ENCODE measurements around the gene MEGF6. TPM values are rescaled to one million over a fixed set of nuclear protein-coding genes. Genes with fewer than 3 reads are reported as not detected.

Gene MEGF6
- polyA plus RNA-seq, 1 donor (not counting 4 experiments of a cell fraction or from before 2014, with no cell fraction given), result 0.24 TPM

DNA sequence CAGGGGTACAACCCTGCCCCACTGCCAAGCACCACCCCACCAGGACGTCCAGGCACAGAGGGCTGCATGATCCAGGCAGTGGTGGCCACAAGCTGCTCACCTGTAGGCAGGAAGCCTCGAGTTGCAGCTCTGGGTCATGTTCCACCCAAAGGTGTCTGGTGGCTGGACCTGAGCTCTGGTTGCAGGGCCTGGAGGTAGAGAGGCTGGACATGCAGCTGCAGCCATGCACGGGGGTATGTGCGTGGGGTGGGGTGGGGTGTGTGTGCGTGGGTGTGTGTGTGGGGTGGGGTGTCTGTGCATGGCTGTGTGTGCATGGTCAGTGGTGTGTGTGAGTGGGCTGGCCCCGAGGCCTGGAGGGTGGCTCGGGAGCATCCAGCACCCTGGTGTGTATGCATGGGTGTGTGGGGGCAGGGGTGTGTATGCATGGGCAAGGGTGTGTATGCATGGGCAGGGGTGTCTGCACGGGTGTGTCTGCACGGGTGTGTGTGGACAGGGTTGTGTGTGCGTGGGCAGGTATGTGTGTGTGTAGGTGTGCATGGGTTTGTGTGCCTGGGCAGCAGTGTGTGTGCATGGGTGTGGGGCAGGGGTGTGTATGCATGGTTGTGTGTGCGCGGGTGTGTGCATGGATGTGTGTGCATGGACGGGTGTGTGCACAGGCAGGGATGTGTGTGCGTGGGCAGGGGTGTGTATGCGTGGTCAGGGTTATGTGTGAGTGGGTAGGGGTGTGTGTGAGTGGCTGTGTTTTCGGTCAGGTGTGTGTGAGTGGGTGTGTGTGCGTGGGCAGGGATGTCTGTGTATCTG lies 141.3 kb downstream of the MEGF6 start:
- Histone ChIP-seq H3K79me2 (ENCODE audit: control insufficient read depth, insufficient read depth, low read length) (no peaks in the 10 kb centered on the region), H3K27ac (ENCODE audit: control insufficient read depth, insufficient read depth, low read length) (no peak overlapping the region), H3K4me1 (ENCODE audit: control insufficient read depth, extremely low read depth, insufficient read depth, low read length) (peaks cover 76% of the 10 kb centered on the region), H2AFZ (ENCODE audit: control insufficient read depth, low read length) (no peak overlapping the region), H3K9me3 (ENCODE audit: control insufficient read depth, low read depth, low read length) (no peaks in the 10 kb centered on the region), H3K36me3 (ENCODE audit: control insufficient read depth in 2 of 2, extremely low read depth in 1 of 2, insufficient read depth in 2 of 2, low read length in 2 of 2) (peaks cover 0 to 2% of the 10 kb centered on the region in 2 experiments), H4K20me1 (ENCODE audit: control insufficient read depth, extremely low read depth, insufficient read depth, low read length) (peaks cover 4% of the 10 kb centered on the region), H3K4me3 (ENCODE audit: control insufficient read depth in 2 of 3, extremely low read depth in 1 of 3, insufficient read depth in 2 of 3, low read depth in 1 of 3, low read length in 3 of 3) (no peak overlapping the region), H3K4me2 (ENCODE audit: control insufficient read depth, extremely low read depth, insufficient read depth, low read depth, low read length) (peak overlapping the region; percentile 32), H3K9ac (ENCODE audit: control insufficient read depth, extremely low read depth, insufficient read depth, low read length) (no peak overlapping the region), H3K27me3 (ENCODE audit: control insufficient read depth, extremely low read depth, insufficient read depth, low read length) (no peaks in the 10 kb centered on the region), H3K9me1 (ENCODE audit: control insufficient read depth, extremely low read depth, insufficient read depth, low read length) (no peaks in the 10 kb centered on the region)
- FAIRE-seq (no peak), DNase-seq (ENCODE audit: low read depth, low spot score) (no peak)
- dilution Hi-C loops (cut with MboI; ENCODE audit: extremely low pct_ligation_motif_present, low sequenced_read_pairs), result no loop called here
- TF ChIP-seq, protein P1, sequence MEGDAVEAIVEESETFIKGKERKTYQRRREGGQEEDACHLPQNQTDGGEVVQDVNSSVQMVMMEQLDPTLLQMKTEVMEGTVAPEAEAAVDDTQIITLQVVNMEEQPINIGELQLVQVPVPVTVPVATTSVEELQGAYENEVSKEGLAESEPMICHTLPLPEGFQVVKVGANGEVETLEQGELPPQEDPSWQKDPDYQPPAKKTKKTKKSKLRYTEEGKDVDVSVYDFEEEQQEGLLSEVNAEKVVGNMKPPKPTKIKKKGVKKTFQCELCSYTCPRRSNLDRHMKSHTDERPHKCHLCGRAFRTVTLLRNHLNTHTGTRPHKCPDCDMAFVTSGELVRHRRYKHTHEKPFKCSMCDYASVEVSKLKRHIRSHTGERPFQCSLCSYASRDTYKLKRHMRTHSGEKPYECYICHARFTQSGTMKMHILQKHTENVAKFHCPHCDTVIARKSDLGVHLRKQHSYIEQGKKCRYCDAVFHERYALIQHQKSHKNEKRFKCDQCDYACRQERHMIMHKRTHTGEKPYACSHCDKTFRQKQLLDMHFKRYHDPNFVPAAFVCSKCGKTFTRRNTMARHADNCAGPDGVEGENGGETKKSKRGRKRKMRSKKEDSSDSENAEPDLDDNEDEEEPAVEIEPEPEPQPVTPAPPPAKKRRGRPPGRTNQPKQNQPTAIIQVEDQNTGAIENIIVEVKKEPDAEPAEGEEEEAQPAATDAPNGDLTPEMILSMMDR (optimal IDR thresholded peaks at IDR 0.05 in 1 of 3, IDR thresholded peaks at IDR 0.05 in 1 of 3, conservative IDR thresholded peaks at IDR 0.05 in 1 of 3; ENCODE audit: extremely low read depth in 1 of 3, insufficient read depth in 2 of 3, low read length in 3 of 3), result no peak
- no peak for TF ChIP-seq EZH2 (IDR thresholded peaks at IDR 0.05; ENCODE audit: low read length)

DNA sequence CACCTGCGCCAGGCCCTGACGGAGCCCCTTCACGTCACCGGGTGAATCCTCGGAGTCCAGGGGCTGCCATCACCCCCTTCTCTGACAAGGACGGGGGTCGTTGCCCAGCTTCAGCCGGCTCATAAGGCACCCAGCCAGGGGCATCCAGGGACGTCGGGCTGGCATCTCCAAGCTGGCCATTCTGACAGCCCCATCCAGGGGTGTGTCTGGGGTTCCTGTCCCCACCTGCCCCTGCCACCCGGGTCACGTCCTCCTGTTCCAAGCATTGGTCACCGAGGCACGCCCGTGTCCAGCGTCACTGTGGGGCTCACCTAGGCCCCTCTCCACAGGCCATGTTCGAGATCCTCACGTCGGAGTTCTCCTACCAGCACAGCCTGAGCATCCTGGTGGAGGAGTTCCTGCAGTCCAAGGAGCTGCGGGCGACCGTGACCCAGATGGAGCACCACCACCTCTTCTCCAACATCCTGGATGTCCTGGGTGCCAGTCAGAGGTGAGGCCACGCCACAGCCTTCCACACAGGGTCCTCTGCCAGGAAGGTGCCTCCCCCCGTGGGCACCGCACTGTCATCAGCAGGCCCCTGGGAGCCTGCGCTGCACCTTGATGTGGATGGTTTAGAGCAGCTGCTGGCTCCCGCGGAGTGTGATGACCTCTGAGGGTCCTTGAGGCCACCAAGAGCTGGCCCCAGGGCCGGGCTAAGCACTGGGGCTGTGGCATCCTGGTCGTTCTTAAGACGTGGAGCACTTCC lies 142.0 kb downstream of the MEGF6 start:
- FAIRE-seq, result no peak
- H3K9me1 ChIP-seq (ENCODE audit: control insufficient read depth, extremely low read depth, insufficient read depth, low read length), result peaks cover 2% of the 10 kb centered on the region
- dilution Hi-C loops (cut with MboI; ENCODE audit: extremely low pct_ligation_motif_present, low sequenced_read_pairs), result no loop called here
- H3K27ac ChIP-seq (ENCODE audit: control insufficient read depth, insufficient read depth, low read length), result no peak overlapping the region
- H3K79me2 ChIP-seq (ENCODE audit: control insufficient read depth, insufficient read depth, low read length), result no peaks in the 10 kb centered on the region
- DNase-seq (ENCODE audit: low read depth, low spot score), result no peak
- no peak overlapping the region for H3K4me3 ChIP-seq (ENCODE audit: control insufficient read depth in 2 of 3, extremely low read depth in 1 of 3, insufficient read depth in 2 of 3, low read depth in 1 of 3, low read length in 3 of 3)
- H3K9ac ChIP-seq (ENCODE audit: control insufficient read depth, extremely low read depth, insufficient read depth, low read length), result no peak overlapping the region
- peaks cover 0 to 2% of the 10 kb centered on the region in 2 experiments for H3K36me3 ChIP-seq (ENCODE audit: control insufficient read depth in 2 of 2, extremely low read depth in 1 of 2, insufficient read depth in 2 of 2, low read length in 2 of 2)
- no peak for TF ChIP-seq EZH2 (IDR thresholded peaks at IDR 0.05; ENCODE audit: low read length)
- TF ChIP-seq, protein P1 (optimal IDR thresholded peaks at IDR 0.05 in 1 of 3, IDR thresholded peaks at IDR 0.05 in 1 of 3, conservative IDR thresholded peaks at IDR 0.05 in 1 of 3; ENCODE audit: extremely low read depth in 1 of 3, insufficient read depth in 2 of 3, low read length in 3 of 3), result no peak
- peaks cover 4% of the 10 kb centered on the region for H4K20me1 ChIP-seq (ENCODE audit: control insufficient read depth, extremely low read depth, insufficient read depth, low read length)
- no peaks in the 10 kb centered on the region for H3K27me3 ChIP-seq (ENCODE audit: control insufficient read depth, extremely low read depth, insufficient read depth, low read length)
- H3K9me3 ChIP-seq (ENCODE audit: control insufficient read depth, low read depth, low read length), result no peaks in the 10 kb centered on the region
- H3K4me2 ChIP-seq (ENCODE audit: control insufficient read depth, extremely low read depth, insufficient read depth, low read depth, low read length), result no peak overlapping the region
- H3K4me1 ChIP-seq (ENCODE audit: control insufficient read depth, extremely low read depth, insufficient read depth, low read length), result peaks cover 83% of the 10 kb centered on the region
- H2AFZ ChIP-seq (ENCODE audit: control insufficient read depth, low read length), result no peak overlapping the region
